ENCODE measurements around the gene OSCAR. TPM values are rescaled to one million over a fixed set of nuclear protein-coding genes. Genes with fewer than 3 reads are reported as not detected.

The OSCAR gene
- total and polyA plus RNA-seq, 2 of the 13 experiments (the other 11 are each of a cell fraction or from before 2014, with no cell fraction given), result 1.9 TPM; not detected in 1

DNA sequence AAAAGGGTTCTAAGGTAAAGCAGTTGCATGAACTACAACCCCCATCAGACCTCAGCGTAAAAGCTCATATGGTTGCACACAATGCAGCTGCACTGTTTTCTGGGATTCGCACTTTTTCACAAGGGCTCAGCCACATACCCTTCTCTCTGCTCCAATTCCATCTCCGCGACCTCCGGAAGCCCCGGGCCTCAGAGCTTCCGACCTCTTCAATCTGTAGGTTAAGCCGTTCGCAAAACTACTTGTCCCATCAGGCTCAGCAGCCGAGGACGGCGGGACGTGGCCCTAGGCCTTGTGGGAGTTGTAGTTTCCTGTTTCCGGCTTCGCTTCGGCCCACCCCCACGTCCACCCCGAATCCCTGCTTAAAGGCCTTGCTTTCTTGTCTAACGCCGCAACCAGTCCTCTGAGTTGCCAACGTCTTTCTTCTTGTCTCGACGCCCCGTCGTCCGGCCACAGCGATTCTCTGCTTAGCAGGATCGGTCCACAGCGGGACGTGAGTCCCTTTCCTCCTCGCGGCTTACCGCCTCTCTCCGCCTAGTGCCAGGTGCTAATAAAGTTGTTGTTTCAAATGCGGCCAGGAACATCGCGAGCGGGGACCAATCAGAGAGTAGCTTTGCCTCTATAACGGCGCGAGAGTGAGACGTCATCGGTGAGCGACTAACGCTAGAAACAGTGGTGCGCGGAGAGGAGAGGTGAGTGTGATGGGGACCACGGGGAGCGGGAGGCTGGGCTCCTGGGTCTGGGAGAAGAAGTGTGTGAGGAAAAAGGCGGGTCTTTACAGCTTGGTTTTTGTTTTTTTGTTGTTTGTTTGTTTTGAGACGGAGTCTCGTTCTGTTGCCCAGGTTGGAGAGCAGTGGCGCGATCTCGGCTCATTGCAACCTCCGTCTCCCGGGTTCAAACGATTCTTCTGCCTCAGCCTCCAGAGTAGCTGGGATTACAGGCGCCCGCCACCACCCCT, 14.8 kb upstream of the OSCAR start, which contains the start of the genes PRPF31 and TFPT (continued):
- TF ChIP-seq, protein P1, sequence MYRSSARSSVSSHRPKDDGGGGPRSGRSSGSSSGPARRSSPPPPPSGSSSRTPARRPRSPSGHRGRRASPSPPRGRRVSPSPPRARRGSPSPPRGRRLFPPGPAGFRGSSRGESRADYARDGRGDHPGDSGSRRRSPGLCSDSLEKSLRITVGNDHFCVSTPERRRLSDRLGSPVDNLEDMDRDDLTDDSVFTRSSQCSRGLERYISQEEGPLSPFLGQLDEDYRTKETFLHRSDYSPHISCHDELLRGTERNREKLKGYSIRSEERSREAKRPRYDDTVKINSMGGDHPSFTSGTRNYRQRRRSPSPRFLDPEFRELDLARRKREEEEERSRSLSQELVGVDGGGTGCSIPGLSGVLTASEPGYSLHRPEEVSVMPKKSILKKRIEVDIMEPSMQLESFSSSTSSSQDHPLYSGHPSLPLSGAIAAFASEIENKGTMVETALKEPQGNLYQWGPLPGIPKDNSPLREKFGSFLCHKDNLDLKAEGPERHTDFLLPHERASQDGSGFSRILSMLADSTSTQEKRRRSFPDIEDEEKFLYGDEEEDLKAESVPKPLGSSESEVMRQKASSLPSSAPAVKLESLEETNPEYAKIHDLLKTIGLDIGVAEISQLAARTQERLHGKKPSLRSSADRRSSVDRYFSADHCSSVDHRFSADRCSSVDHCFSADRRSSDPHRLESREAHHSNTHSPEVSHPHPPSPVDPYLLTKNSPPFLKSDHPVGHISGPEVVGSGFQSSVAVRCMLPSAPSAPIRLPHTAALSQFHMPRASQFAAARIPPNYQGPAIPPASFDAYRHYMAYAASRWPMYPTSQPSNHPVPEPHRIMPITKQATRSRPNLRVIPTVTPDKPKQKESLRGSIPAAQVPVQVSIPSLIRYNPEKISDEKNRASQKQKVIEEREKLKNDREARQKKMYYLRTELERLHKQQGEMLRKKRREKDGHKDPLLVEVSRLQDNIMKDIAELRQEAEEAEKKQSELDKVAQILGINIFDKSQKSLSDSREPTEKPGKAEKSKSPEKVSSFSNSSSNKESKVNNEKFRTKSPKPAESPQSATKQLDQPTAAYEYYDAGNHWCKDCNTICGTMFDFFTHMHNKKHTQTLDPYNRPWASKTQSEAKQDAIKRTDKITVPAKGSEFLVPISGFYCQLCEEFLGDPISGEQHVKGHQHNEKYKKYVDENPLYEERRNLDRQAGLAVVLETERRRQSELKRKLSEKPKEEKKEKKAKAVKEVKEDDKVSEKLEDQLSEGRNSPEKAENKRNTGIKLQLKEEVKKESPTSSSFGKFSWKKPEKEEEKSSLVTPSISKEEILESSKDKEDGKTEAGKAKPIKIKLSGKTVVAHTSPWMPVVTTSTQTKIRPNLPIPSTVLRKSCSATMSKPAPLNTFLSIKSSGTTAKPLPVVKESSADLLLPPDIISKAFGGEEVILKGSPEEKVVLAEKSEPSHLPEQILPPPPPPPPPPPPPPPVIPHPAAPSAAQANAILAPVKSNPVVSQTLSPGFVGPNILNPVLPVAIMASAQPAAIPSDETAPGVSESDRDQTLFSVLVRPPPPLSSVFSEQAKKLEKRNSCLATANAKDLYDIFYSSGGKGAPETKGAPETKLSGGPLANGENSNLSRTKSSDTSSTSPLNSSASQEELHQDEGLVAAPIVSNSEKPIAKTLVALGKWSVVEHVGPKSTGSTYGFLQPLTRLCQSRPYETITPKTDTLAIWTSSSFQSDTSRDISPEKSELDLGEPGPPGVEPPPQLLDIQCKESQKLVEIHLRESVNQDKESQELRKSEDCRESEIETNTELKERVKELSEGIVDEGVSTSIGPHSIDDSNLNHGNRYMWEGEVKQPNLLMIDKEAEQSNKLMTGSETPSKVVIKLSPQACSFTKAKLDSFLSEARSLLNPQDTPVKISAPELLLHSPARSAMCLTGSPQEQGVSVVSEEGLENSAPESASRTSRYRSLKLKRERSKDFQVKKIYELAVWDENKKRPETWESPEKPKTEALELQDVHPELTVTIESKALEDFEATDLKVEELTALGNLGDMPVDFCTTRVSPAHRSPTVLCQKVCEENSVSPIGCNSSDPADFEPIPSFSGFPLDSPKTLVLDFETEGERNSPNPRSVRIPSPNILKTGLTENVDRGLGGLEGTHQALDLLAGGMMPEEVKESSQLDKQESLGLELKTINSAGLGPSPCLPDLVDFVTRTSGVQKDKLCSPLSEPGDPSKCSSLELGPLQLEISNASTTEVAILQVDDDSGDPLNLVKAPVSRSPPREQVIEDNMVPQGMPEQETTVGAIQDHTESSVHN (CRISPR knock-in tag; IDR thresholded peaks at IDR 0.05), result peak; percentile 32; the same call in 1 of the 2 replicates
- TF ChIP-seq, protein P2, sequence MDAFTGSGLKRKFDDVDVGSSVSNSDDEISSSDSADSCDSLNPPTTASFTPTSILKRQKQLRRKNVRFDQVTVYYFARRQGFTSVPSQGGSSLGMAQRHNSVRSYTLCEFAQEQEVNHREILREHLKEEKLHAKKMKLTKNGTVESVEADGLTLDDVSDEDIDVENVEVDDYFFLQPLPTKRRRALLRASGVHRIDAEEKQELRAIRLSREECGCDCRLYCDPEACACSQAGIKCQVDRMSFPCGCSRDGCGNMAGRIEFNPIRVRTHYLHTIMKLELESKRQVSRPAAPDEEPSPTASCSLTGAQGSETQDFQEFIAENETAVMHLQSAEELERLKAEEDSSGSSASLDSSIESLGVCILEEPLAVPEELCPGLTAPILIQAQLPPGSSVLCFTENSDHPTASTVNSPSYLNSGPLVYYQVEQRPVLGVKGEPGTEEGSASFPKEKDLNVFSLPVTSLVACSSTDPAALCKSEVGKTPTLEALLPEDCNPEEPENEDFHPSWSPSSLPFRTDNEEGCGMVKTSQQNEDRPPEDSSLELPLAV (CRISPR knock-in tag; conservative IDR thresholded peaks at IDR 0.05; ENCODE audit: low read depth), result no peak
- TF ChIP-seq ZNF333 (CRISPR knock-in tag; IDR thresholded peaks at IDR 0.05; ENCODE audit: borderline replicate concordance) (no peak), ZBTB7A (CRISPR knock-in tag; IDR thresholded peaks at IDR 0.05) (no peak), ZNF451 (CRISPR knock-in tag; IDR thresholded peaks at IDR 0.05) (peak; percentile 74; the same call in 1 of the 2 replicates), HMG20B (CRISPR knock-in tag; conservative IDR thresholded peaks at IDR 0.05) (0 out of 2 replicates have a peak, but pooled peaks have one; percentile 12), CENPX (CRISPR knock-in tag; IDR thresholded peaks at IDR 0.05) (no peak), ZNF7 (CRISPR knock-in tag; IDR thresholded peaks at IDR 0.05) (no peak), ZNF282 (IDR thresholded peaks at IDR 0.05; ENCODE audit: partially characterized antibody) (no peak), NFYB (CRISPR knock-in tag; IDR thresholded peaks at IDR 0.05) (peak; percentile 94), RFX5 (IDR thresholded peaks at IDR 0.05; ENCODE audit: low read depth, low read length) (peak; percentile 55; the same call in 1 of the 2 replicates), SRSF1 (optimal IDR thresholded peaks at IDR 0.05; ENCODE audit: low read depth, low read length) (no peak), GPN1 (CRISPR knock-in tag; IDR thresholded peaks at IDR 0.05; ENCODE audit: borderline replicate concordance) (no peak), KDM5B (CRISPR knock-in tag; IDR thresholded peaks at IDR 0.05; ENCODE audit: borderline replicate concordance) (peak; percentile 77; the same call in 1 of the 2 replicates), FOXA1 (IDR thresholded peaks at IDR 0.05) (no peak), FOXA1 (CRISPR knock-in tag; IDR thresholded peaks at IDR 0.05) (0 out of 2 replicates have a peak, but pooled peaks have one; percentile 21)
- TF ChIP-seq, protein P3, sequence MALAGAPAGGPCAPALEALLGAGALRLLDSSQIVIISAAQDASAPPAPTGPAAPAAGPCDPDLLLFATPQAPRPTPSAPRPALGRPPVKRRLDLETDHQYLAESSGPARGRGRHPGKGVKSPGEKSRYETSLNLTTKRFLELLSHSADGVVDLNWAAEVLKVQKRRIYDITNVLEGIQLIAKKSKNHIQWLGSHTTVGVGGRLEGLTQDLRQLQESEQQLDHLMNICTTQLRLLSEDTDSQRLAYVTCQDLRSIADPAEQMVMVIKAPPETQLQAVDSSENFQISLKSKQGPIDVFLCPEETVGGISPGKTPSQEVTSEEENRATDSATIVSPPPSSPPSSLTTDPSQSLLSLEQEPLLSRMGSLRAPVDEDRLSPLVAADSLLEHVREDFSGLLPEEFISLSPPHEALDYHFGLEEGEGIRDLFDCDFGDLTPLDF (CRISPR knock-in tag; IDR thresholded peaks at IDR 0.05), result peak; percentile 28; the same call in 1 of the 2 replicates
